ENCODE results near the gene TTLL5. TPM values are rescaled to one million over a fixed set of nuclear protein-coding genes. Genes with fewer than 3 reads are reported as not detected.
A peak's percentile ranks its signal among the peaks of the same experiment; 100 is the strongest.

The TTLL5 gene
- total RNA-seq, 2 donors from 2014 or later: 26.5 to 37.3 TPM

GRCh38 chr14:75871181-75871880, 210.3 kb downstream of the TTLL5 start:
- H3K36me3 ChIP-seq: no peaks in the 10 kb centered on the region
- H3K4me1 ChIP-seq: no peaks in the 10 kb centered on the region
- H3K4me3 ChIP-seq: no peak overlapping the region
- no peaks in the 10 kb centered on the region for H3K9me3 ChIP-seq
- intact Hi-C loops (cut with DNase I): no loop called here
- DNase-seq: no peak
- peak overlapping the region; percentile 26 for H3K27ac ChIP-seq
- TF ChIP-seq CTCF (IDR thresholded peaks at IDR 0.05): no peak
- no peak overlapping the region for H3K9ac ChIP-seq (ENCODE audit: low read depth in 2 of 2, low read length in 2 of 2)
- no peaks in the 10 kb centered on the region for H3K27me3 ChIP-seq

GRCh38 chr14:75875958-75876357, 214.9 kb downstream of the TTLL5 start:
- intact Hi-C loops (cut with DNase I): no loop called here
- Histone ChIP-seq H3K36me3 (no peaks in the 10 kb centered on the region), H3K4me3 (no peak overlapping the region), H3K27me3 (no peaks in the 10 kb centered on the region), H3K9ac (ENCODE audit: low read depth in 2 of 2, low read length in 2 of 2) (no peak overlapping the region), H3K27ac (no peak overlapping the region), H3K9me3 (no peaks in the 10 kb centered on the region), H3K4me1 (no peaks in the 10 kb centered on the region)
- no peak for TF ChIP-seq CTCF (IDR thresholded peaks at IDR 0.05)
- no peak for DNase-seq

- intact Hi-C loops (cut with DNase I): no loop called here
- H3K4me3 ChIP-seq: no peak overlapping the region
- no peak overlapping the region for H3K9ac ChIP-seq (ENCODE audit: low read depth in 2 of 2, low read length in 2 of 2)
- no peaks in the 10 kb centered on the region for H3K27me3 ChIP-seq
- H3K9me3 ChIP-seq: no peaks in the 10 kb centered on the region
- H3K27ac ChIP-seq: no peak overlapping the region
- H3K4me1 ChIP-seq: no peaks in the 10 kb centered on the region
- no peaks in the 10 kb centered on the region for H3K36me3 ChIP-seq
- no peak for TF ChIP-seq CTCF (IDR thresholded peaks at IDR 0.05)
- no peak for DNase-seq
Measured at GRCh38 chr14:75876530-75876929, 215.5 kb downstream of the TTLL5 start.

GRCh38 chr14:75877292-75877691, 216.2 kb downstream of the TTLL5 start:
- no peak overlapping the region for H3K4me3 ChIP-seq
- no peaks in the 10 kb centered on the region for H3K27me3 ChIP-seq
- H3K36me3 ChIP-seq: no peaks in the 10 kb centered on the region
- no peak overlapping the region for H3K27ac ChIP-seq
- H3K4me1 ChIP-seq: no peaks in the 10 kb centered on the region
- no peak for DNase-seq
- no peaks in the 10 kb centered on the region for H3K9me3 ChIP-seq
- TF ChIP-seq CTCF (IDR thresholded peaks at IDR 0.05): no peak
- no peak overlapping the region for H3K9ac ChIP-seq (ENCODE audit: low read depth in 2 of 2, low read length in 2 of 2)
- intact Hi-C loops (cut with DNase I): no loop called here

- no peak for TF ChIP-seq CTCF (IDR thresholded peaks at IDR 0.05)
- Histone ChIP-seq H3K27me3 (no peaks in the 10 kb centered on the region), H3K27ac (no peak overlapping the region), H3K36me3 (no peaks in the 10 kb centered on the region), H3K4me3 (no peak overlapping the region), H3K4me1 (no peaks in the 10 kb centered on the region), H3K9ac (ENCODE audit: low read depth in 2 of 2, low read length in 2 of 2) (no peak overlapping the region), H3K9me3 (no peaks in the 10 kb centered on the region)
- intact Hi-C loops (cut with DNase I): no loop called here
- DNase-seq: no peak
Measured at GRCh38 chr14:75877884-75878283, 216.8 kb downstream of the TTLL5 start.
